H9 (cell line): ENCODE measurements around the gene CSAD. TPM values are rescaled to one million over a fixed set of nuclear protein-coding genes. Genes with fewer than 3 reads are reported as not detected.

ENCODE experiments used
- DNase-seq: peaks from one replicate; pipeline ENCODE4 v3.0.0-alpha.2; 2017
- H2AFZ ChIP-seq: one replicate; pipeline ENCODE4 v1.6.1; 2013; ENCODE audit warnings: mild to moderate bottlenecking, low read length, control low read depth, moderate library complexity
- H2AK5ac ChIP-seq: 2 replicates; pipeline ENCODE4 v1.6.1; 2013; ENCODE audit warnings: low read length, control low read depth, mixed read lengths; ENCODE audit not compliant: insufficient read length
- H2BK120ac ChIP-seq: one replicate; pipeline ENCODE4 v1.6.1; 2013; ENCODE audit warnings: low read depth, mild to moderate bottlenecking, low read length, control low read depth, inconsistent platforms; ENCODE audit not compliant: poor library complexity, severe bottlenecking
- H2BK12ac ChIP-seq: 2 replicates; pipeline ENCODE4 v1.6.1; 2013; ENCODE audit warnings: low read length, control low read depth, mixed read lengths, low read depth; ENCODE audit not compliant: insufficient read length
- H2BK15ac ChIP-seq: 2 replicates; pipeline ENCODE4 v1.6.1; 2013; ENCODE audit warnings: low read depth, low read length, control low read depth
- H2BK20ac ChIP-seq: one replicate; pipeline ENCODE4 v1.6.1; 2013; ENCODE audit warnings: low read depth, mild to moderate bottlenecking, low read length, control low read depth, inconsistent platforms; ENCODE audit not compliant: poor library complexity, severe bottlenecking
- H2BK5ac ChIP-seq: 2 replicates; pipeline ENCODE4 v1.6.1; 2013; ENCODE audit warnings: low read length, control low read depth, mixed read lengths; ENCODE audit not compliant: insufficient read length
- H3K14ac ChIP-seq: 2 replicates; pipeline ENCODE4 v1.6.1; 2013; ENCODE audit warnings: low read length, control low read depth; ENCODE audit not compliant: insufficient read depth
- H3K18ac ChIP-seq: 2 replicates; pipeline ENCODE4 v1.6.1; 2013; ENCODE audit warnings: low read depth, mild to moderate bottlenecking, mixed read lengths, low read length, control low read depth; ENCODE audit not compliant: insufficient read length
- H3K23ac ChIP-seq: 2 replicates; pipeline ENCODE4 v1.6.1; 2013; ENCODE audit warnings: low read length, control low read depth, mixed read lengths, low read depth; ENCODE audit not compliant: insufficient read length
- H3K23me2 ChIP-seq: 2 replicates; pipeline ENCODE4 v1.6.1; 2013; ENCODE audit warnings: low read depth, mild to moderate bottlenecking, mixed read lengths, low read length, control low read depth; ENCODE audit not compliant: insufficient read length, poor library complexity, severe bottlenecking
- H3K27ac ChIP-seq: 2 replicates; pipeline ENCODE4 v1.5.1; 2013; ENCODE audit warnings: low read length, control low read depth, mixed read lengths, low read depth; ENCODE audit not compliant: insufficient read length
- H3K27me3 ChIP-seq: 2 replicates; pipeline ENCODE4 v1.6.1; 2013; ENCODE audit warnings: low read length, control low read depth, inconsistent platforms; ENCODE audit not compliant: insufficient read depth
- H3K4ac ChIP-seq: 2 replicates; pipeline ENCODE4 v1.6.1; 2013; ENCODE audit warnings: low read depth, mild to moderate bottlenecking, control low read depth, inconsistent platforms, low read length, moderate library complexity
- H3K4me1 ChIP-seq: 2 replicates; pipeline ENCODE4 v1.6.1; 2013; ENCODE audit warnings: low read length, control low read depth, inconsistent platforms; ENCODE audit not compliant: insufficient read depth
- H3K4me2 ChIP-seq: 2 replicates; pipeline ENCODE4 v1.6.1; 2013; ENCODE audit warnings: low read length, control low read depth, mixed read lengths; ENCODE audit not compliant: insufficient read length, insufficient read depth
- H3K56ac ChIP-seq: 2 replicates; pipeline ENCODE4 v1.6.1; 2013; ENCODE audit warnings: low read depth, mild to moderate bottlenecking, mixed read lengths, low read length, control low read depth; ENCODE audit not compliant: insufficient read length
- H3K79me1 ChIP-seq: 2 replicates; pipeline ENCODE4 v1.6.1; 2013; ENCODE audit warnings: low read depth, mild to moderate bottlenecking, moderate library complexity, low read length, control low read depth, inconsistent platforms; ENCODE audit not compliant: insufficient read depth, poor library complexity, severe bottlenecking
- H3K79me2 ChIP-seq: 2 replicates; pipeline ENCODE4 v1.6.1; 2013; ENCODE audit warnings: low read length, control low read depth, inconsistent platforms; ENCODE audit not compliant: insufficient read depth
- H3K9ac ChIP-seq: 2 replicates; pipeline ENCODE4 v1.6.1; 2013; ENCODE audit warnings: low read length, control low read depth, mixed read lengths; ENCODE audit not compliant: insufficient read length; ENCODE audit errors: extremely low read depth
- H3K9me3 ChIP-seq: one replicate; pipeline ENCODE4 v1.6.1; 2013; ENCODE audit warnings: low read depth, low read length, inconsistent platforms; ENCODE audit not compliant: control insufficient read depth
- H3T11ph ChIP-seq: one replicate; pipeline ENCODE4 v1.6.1; 2013; ENCODE audit warnings: mild to moderate bottlenecking, low read length, control low read depth, inconsistent platforms
- H4K20me1 ChIP-seq: one replicate; pipeline ENCODE4 v1.6.1; 2013; ENCODE audit not compliant: control insufficient read depth, insufficient read length, insufficient read depth
- H4K5ac ChIP-seq: 2 replicates; pipeline ENCODE4 v1.6.1; 2013; ENCODE audit warnings: low read depth, mild to moderate bottlenecking, mixed read lengths, low read length, control low read depth; ENCODE audit not compliant: insufficient read length
- H4K8ac ChIP-seq: replicated peaks from 2 replicates; pipeline ENCODE4 v1.6.1; 2013; ENCODE audit warnings: low read length, control low read depth, mixed read lengths, low read depth; ENCODE audit not compliant: insufficient read length
- H4K91ac ChIP-seq: 2 replicates; pipeline ENCODE4 v1.6.1; 2013; ENCODE audit warnings: low read depth, mild to moderate bottlenecking, moderate library complexity, mixed read lengths, low read length, control low read depth; ENCODE audit not compliant: insufficient read length
- H3K27ac Mint-ChIP-seq, 3 experiments: 2 replicates in 2 of 3; 3 replicates in 1 of 3; pipeline ENCODE4 v1.8.0; 2020 to 2021; ENCODE audit warnings: mixed read lengths in 3 of 3, mild to moderate bottlenecking in 1 of 3, moderate library complexity in 1 of 3
- H3K27me3 Mint-ChIP-seq: 2 replicates; pipeline ENCODE4 v1.8.0; 2021; ENCODE audit warnings: low read depth, mild to moderate bottlenecking, moderate library complexity, mixed read lengths
- H3K36me3 Mint-ChIP-seq, 3 experiments: 2 replicates in 2 of 3; 3 replicates in 1 of 3; pipeline ENCODE4 v1.8.0; 2020 to 2021; ENCODE audit warnings: low read depth in 3 of 3, mixed read lengths in 3 of 3; ENCODE audit not compliant: insufficient read depth in 1 of 3
- H3K4me1 Mint-ChIP-seq, 2 experiments: 2 replicates each; pipeline ENCODE4 v1.8.0; 2020; ENCODE audit warnings: mixed read lengths in 2 of 2
- H3K4me3 Mint-ChIP-seq, 2 experiments: 2 replicates in 1 of 2; 3 replicates in 1 of 2; pipeline ENCODE4 v1.8.0; 2020 to 2021; ENCODE audit warnings: mild to moderate bottlenecking in 2 of 2, mixed read lengths in 2 of 2, moderate library complexity in 1 of 2
- H3K9me3 Mint-ChIP-seq, 2 experiments: 2 replicates in 1 of 2; 3 replicates in 1 of 2; pipeline ENCODE4 v1.8.0; 2020; ENCODE audit warnings: mild to moderate bottlenecking in 2 of 2, mixed read lengths in 2 of 2, moderate library complexity in 1 of 2
- WGBS: extraction: QIAGEN DNeasy Blood & Tissue Kit; methylation state at CpG from one replicate; pipeline ENCODE4 v1.1.7; 2013; ENCODE audit warnings: missing lambda C conversion rate, low lambda C conversion rate, mixed read lengths; ENCODE audit not compliant: insufficient read length; ENCODE audit errors: extremely low coverage; 5-methylcytosine and 5-hydroxymethylcytosine counted together
- total RNA-seq: library from RNA; stranded (reverse); gene quantifications from 2 replicates; pipeline ENCODE4 v1.2.1, GENCODE V29; 2021
- TF ChIP-seq, protein P1 (sequence below): fragments of 200-600 bp; sonication (generic); conservative IDR thresholded peaks from 3 replicates; pipeline ENCODE4 v1.8.0; 2021; ENCODE audit warnings: antibody characterized with exemption, mild to moderate bottlenecking

The CSAD gene
- total RNA-seq, 1 experiment from 2014 or later = 7.4 TPM

DNA sequence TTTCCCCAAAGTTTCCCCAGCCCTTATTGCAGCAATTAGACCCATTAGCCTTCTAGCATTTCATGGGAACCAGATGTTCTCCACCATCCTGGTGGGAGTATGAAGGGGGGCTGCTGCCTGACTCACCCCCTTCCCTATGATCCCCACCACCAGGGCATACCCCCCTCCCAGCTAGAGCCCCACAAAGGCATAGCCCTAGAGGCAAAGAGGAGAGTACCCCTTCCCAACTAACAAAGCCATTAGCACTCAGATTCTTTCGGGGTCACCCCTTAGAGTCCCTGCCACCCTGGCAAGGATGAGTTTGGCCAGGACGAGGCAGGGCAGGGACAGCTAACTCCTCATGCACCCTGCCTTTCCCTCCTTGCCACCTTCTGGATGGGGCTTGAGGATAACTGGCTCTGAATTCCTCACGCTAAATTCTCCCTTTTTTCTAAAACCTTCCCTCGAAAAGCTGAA is 42.1 kb upstream of the CSAD start:
- Histone ChIP-seq H2BK15ac (no peak overlapping the region), H3K9ac (no peak overlapping the region), H2AK5ac (no peak overlapping the region), H2BK120ac (no peak overlapping the region), H4K91ac (no peak overlapping the region), H3K18ac (no peak overlapping the region), H4K8ac (no peak overlapping the region), H3K56ac (no peak overlapping the region), H3K23me2 (peaks cover 22% of the 10 kb centered on the region), H2BK5ac (no peak overlapping the region), H3K14ac (no peak overlapping the region), H3T11ph (no peak overlapping the region), H3K27ac (no peak overlapping the region), H3K4me1 (peaks cover 27% of the 10 kb centered on the region; the same call in 1 of the 2 replicates), H4K5ac (no peak overlapping the region), H3K4ac (no peak overlapping the region), H3K79me1 (no peaks in the 10 kb centered on the region), H2BK12ac (no peak overlapping the region), H2AFZ (no peak overlapping the region), H2BK20ac (no peak overlapping the region), H3K4me2 (no peak overlapping the region), H3K9me3 (no peaks in the 10 kb centered on the region), H3K27me3 (peaks cover 3% of the 10 kb centered on the region; the same call in 1 of the 2 replicates), H3K23ac (no peak overlapping the region), H4K20me1 (no peaks in the 10 kb centered on the region), H3K79me2 (peaks cover 4% of the 10 kb centered on the region; the same call in 1 of the 2 replicates)
- DNase-seq = no peak
- H3K27me3 Mint-ChIP-seq = peaks cover 17% of the 10 kb centered on the region
- WGBS = no CpG with 5 or more reads among the region's 4 CpGs
- H3K27ac Mint-ChIP-seq = peak overlapping the region in 1 of 3 experiments; percentile 90; a peak in 3 of 7 replicates
- peaks cover 67 to 68% of the 10 kb centered on the region in 2 experiments for H3K4me1 Mint-ChIP-seq
- peaks cover 7 to 8% (median 8%) of the 10 kb centered on the region in 3 experiments; a peak in 6 of 7 replicates for H3K36me3 Mint-ChIP-seq
- no peaks in the 10 kb centered on the region for H3K9me3 Mint-ChIP-seq
- TF ChIP-seq, protein P1, sequence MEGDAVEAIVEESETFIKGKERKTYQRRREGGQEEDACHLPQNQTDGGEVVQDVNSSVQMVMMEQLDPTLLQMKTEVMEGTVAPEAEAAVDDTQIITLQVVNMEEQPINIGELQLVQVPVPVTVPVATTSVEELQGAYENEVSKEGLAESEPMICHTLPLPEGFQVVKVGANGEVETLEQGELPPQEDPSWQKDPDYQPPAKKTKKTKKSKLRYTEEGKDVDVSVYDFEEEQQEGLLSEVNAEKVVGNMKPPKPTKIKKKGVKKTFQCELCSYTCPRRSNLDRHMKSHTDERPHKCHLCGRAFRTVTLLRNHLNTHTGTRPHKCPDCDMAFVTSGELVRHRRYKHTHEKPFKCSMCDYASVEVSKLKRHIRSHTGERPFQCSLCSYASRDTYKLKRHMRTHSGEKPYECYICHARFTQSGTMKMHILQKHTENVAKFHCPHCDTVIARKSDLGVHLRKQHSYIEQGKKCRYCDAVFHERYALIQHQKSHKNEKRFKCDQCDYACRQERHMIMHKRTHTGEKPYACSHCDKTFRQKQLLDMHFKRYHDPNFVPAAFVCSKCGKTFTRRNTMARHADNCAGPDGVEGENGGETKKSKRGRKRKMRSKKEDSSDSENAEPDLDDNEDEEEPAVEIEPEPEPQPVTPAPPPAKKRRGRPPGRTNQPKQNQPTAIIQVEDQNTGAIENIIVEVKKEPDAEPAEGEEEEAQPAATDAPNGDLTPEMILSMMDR = no peak
- H3K4me3 Mint-ChIP-seq = peak overlapping the region; percentile 27 to 74
